Left renal cortex interstitium (tissue), 4 donors: ENCODE data around the gene NEMP1. TPM values are rescaled to one million over a fixed set of nuclear protein-coding genes. Genes with fewer than 3 reads are reported as not detected.
"Not testable (repeated sequence)": the region's sequence is repeated elsewhere in the genome, so short reads cannot be mapped to it uniquely, and the experiment has no call there.

Experiments used
- DNase-seq, 4 donors: peaks; one replicate each; pipeline ENCODE4 v3.0.0-alpha.2; 2013; ENCODE audit warnings: low read depth in 4 of 4, low spot score in 2 of 4, missing footprints in 1 of 4
- polyA plus RNA-seq, 4 donors: library from polyadenylated mRNA; unstranded; fragments of 120-200 nt; gene quantifications; one replicate each; pipeline ENCODE4 v1.2.1, GENCODE V29; 2013; ENCODE audit not compliant: insufficient read length in 4 of 4

NEMP1 gene
- polyA plus RNA-seq, 4 donors, result 19.0 to 30.0 (median 24.1) TPM

GRCh38 chr12:57092876-57093414 is 14.4 kb upstream of the NEMP1 start:
- no peak for DNase-seq

DNA sequence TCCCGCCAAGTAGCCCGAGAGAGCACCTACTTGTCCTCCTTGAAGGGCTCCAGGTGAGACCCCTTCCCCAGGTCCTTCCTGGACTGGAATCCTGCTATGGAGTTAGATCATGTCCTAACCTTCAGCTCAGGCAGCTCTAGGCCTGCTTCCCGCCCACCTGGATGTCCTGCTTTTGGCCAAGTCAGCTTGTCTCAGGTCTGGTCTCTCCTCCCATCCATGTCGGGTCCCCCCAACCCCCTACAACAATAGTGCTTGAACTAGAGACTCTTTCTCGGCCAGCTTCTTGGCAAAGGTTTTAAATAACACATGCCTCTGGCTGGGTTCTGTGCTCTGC is 13.9 kb upstream of the NEMP1 start:
- DNase-seq, result no peak

GRCh38 chr12:57091638-57092528 is 13.3 kb upstream of the NEMP1 start:
- DNase-seq, result no peak

GRCh38 chr12:57090924-57091637 is 12.5 kb upstream of the NEMP1 start:
- DNase-seq, result no peak

DNA sequence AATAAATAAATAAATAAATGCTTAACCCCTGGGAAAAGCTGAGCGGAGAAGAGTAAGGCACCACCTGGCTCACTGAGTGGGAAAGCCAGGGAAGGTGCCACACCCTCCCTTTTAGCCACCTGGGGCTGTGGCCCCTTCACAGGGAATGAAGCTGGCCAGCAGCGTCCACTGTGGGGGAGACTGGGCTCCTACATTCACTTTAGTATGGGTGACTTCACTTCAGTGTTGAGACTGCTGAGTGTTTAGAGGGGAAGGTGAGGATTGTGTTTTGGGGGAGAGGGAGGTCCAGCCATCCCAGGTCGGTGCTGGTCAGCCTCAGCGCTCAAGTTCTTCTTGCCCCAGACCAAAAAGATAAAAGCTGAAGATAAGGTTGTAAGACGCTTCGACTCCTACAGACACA is 11.9 kb upstream of the NEMP1 start:
- no peak for DNase-seq

- DNase-seq, result no peak
Measured at GRCh38 chr12:57089271-57090245, 11.0 kb upstream of the NEMP1 start.

DNA sequence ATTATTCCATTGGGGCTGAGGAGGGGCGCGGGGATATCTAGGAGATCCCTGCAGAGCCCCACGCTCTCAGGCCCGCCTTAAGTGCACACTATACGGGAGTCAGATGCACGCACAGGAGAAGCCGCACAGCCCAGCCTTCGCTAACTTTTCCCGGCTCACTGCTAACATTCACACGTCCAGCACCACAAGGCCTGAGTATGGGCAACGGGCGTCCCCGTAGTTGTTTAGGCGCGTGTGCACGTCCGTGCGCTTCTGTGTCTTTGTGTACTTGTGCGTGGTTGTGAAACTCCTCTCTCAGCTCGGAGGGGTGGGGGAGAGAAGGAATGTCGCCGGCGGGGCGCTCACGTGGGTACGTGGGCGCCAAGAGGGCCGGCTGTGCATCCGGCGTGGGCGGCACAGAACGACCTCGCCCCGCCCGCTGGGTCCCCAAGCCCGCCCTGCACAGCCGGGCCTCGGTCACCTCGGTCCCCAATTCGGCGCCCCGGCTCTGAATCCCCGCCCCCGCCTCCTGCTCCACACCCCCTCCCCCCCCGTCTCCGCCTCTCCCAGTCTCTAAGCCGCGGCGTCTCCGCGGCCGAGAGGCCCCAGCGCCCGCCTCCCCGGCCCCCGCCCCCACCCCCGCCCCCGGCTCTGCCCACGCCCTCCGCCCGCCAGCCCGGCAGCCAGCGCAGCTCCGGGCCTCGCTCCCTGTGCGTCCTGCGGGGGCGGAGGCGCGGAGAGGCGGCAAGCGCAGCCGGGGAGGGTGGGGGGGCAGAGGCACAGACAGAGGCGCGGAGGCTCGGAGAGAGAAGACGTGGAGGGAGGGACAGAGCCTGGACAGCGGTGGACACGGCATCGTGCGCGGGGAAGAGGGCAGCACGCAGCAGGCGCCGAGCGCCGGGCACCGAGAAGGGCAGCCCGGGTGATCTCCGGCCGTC is 10.0 kb upstream of the NEMP1 start, which contains the start of gene NAB2:
NAB2 (plus strand) TSS at position 761 of the 917 bp plus-strand sequence. CDS start 158 bp downstream, outside the sequence.
- peak in 3 of 4 donors; percentile 84 to 88 (median 87) for DNase-seq

DNA sequence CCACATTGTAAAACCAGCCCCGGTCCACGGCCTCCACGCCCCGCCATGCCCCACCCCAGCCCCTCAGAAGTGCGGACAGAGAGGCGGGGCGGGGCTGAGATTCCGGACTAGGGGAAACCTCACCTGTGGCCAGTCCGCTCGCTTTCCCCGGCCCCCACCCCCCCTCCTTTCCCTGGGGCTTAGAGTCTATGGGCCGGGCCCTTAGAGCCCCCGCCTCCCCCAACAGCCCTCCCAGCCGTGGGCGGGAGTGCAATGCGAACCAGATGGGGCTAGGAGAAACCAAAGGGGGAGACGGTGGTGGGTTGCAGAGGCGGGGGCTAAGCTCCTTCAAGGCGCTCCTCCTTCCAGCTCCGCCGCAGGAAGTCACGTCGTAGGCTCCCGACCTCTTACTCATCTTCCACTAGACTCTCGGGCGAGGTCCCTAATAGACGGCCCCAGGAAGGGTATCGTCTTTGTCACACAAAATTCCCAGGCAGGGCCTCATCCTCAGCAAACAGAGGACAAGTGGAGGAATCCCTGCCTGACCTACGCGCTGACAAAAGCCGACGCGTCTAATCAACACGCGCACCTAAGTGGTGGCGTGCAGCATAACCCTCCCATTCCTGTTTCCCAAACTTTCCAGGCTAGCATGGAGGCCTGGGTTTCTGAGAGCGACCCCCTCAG is 9.2 kb upstream of the NEMP1 start:
- peak in 3 of 4 donors; percentile 82 to 92 (median 91) for DNase-seq

DNA sequence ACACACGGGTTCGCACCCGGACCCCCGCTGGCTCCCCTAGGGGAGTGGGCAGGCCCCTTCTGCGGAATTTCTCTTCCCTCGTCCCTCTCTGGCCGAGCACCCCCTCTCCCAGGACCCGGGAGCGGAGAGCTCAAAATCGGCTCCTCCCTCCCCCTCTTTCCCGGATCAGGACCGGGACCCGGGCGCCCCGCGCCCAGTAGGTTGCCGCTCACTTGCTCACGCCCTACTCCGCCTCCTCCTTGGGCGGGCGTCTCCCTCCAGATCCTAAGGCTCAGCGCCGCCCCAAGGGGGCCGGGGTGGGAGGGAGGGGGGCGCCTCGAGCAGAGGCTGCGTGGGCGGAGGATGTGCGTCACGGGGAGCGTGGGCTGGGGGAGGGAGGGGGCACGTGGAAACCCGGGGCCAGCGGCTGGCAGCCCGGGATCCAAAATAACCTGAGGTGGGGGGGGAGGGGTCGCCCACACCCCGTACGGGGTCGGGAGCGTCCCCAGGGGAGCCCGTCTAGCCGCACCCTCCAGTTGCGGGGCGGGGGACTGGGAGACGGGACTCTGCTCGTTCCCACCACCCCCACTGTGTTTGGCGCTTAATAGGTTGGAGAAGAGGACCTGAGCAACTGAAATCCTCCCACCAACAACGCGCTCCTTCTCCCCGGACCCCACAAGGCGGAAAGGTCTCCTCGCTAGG is 8.6 kb upstream of the NEMP1 start:
- peak in 1 of 4 donors; percentile 65 for DNase-seq

GRCh38 chr12:57086493-57087009 is 8.0 kb upstream of the NEMP1 start:
- peak in 1 of 4 donors; percentile 69 for DNase-seq

DNA sequence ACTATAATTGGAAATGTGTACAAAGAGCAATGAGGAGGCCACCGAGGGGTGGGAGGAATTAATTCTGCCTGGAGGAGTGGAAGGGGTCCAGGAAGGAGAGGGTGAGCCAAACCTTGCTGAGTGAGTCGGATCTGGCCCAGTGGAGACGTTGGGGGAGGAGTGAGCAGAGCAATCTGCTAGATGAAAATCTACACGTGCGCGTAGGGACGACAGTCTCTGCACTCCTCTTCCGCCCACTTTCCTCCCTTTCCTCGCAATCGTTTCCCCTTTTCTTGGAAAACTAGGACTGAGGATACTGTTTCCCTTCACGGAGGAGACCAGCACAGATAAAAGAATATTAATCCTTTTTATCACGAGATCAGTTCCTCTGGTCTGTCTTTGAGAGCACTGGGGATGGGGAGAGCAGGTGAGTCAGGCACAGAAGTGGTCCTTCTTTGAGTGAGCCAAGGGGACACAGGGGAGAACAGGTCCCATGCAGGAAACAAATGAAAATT is 7.5 kb upstream of the NEMP1 start:
- DNase-seq, result peak in 3 of 4 donors; percentile 52 to 77 (median 67)

DNA sequence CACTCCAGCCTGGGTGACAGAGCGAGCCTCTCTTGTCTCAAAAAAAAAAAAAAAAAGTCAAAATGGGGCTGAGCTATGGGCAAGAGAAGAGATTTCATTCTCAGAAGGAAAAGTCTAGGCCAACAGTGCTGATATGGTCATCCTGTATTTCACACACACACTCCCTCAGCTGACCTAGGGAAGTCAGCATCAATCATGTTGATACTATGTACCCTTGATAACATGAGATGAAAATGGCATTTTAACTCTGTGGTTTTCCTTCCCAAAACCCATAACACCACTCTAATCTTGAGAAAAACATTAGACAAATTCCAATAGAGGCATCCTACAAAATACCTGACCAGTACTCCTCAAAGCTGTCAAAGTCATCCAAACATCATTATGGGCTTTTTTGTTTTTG is 2.3 kb upstream of the NEMP1 start:
- DNase-seq, result no peak

- no peak for DNase-seq
Measured at GRCh38 chr12:57079821-57080220, 1.2 kb upstream of the NEMP1 start.

DNA sequence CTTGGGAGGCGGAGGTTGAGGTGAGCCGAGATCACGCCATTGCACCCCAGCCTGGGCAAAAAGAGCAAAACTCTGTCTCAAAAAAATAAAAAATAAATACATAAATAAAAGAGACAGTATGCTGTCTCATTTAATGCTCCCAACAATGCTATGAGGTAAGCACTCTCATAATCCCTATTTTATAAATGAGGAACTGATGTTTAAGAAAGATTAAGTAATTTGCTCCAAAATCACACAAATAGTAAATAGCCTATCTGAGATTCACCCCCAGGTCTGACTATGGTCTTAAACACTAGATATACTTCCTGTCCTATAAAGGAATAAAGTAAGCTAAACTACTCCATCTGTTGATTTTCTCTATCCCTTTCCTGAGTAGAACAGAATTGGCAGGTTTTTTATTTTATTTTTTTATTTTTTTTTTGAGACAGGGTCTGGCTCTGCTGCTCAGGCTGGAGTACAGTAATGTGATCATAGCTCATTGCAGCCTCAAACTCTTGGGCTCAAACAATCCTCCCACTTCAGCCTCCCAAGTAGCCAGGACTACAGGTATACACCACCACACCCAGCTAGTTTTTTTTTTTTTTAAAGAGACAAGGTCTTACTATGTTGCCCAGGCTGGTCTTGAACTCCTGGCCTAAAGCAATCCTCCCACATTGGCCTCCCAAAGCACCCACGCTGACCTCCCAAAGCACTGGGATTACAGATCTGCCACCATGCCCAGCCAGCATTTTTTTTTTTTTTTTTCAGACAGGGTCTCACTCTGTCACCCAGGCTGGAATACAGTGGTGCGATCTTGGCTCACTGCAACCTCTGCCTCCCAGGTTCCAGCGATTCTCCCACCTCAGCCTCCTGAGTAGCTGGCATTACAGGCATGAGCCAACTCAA is 4.8 kb downstream of the NEMP1 start:
- DNase-seq, result not testable (repeated sequence)

GRCh38 chr12:57072661-57073060 is 5.9 kb downstream of the NEMP1 start:
- DNase-seq, result no peak

DNA sequence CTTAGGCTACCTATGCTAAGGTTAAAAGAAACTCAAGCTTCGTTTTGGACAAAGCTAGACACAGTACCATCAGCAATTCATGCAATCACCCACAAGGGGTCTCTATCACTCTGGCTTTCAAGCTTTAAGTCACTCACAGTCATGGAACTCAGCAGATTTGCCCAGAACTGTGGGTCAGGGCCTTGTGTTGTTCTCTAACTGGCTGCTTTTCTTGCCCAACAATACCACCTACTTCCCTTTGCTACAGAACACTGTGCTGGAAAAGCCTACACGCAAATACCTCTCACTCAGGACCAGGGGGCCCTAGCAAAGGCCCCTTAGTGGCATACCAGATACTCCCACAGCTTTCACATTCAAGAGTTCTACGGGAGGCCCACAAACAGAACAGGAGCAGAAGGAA is 9.1 kb downstream of the NEMP1 start:
- DNase-seq, result peak in 3 of 4 donors; percentile 42 to 77 (median 59)

DNA sequence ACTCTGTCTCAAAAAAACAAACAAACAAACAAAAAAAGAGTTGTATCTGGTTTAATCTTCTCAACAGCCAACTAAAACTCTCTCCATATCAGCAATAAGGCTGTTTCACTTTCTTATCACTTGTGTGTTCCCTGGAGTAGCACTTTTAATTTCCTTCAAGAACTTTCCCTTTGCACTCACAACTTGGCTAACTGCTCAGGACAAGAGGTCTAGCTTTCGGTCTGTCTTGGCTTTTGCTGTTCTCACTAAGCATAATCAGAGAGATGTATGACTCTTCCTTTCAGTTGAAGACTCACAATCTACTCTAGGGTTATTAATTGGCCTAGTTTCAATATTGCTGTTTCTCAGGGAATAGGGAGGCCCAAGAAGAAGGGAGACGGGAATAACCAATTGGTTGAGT is 12.3 kb downstream of the NEMP1 start:
- DNase-seq, result no peak
